Hepatocyte (in vitro differentiated cells): ENCODE measurements around the gene CFAP99.

Experiments
- EZH2phosphoT487 ChIP-seq: fragments of 200-600 bp; sonication (generic); IDR thresholded peaks from one replicate; pipeline ENCODE4 v1.6.1; 2018; ENCODE audit warnings: antibody characterized with exemption, mild to moderate bottlenecking, low read depth, moderate library complexity; ENCODE audit not compliant: unreplicated experiment, severe bottlenecking
- TF ChIP-seq, protein P1 (sequence below): fragments of 200-600 bp; sonication (generic); IDR thresholded peaks from 2 replicates; pipeline ENCODE4 v1.5.1; 2016; ENCODE audit warnings: antibody characterized with exemption, mild to moderate bottlenecking; ENCODE audit not compliant: poor library complexity

DNA sequence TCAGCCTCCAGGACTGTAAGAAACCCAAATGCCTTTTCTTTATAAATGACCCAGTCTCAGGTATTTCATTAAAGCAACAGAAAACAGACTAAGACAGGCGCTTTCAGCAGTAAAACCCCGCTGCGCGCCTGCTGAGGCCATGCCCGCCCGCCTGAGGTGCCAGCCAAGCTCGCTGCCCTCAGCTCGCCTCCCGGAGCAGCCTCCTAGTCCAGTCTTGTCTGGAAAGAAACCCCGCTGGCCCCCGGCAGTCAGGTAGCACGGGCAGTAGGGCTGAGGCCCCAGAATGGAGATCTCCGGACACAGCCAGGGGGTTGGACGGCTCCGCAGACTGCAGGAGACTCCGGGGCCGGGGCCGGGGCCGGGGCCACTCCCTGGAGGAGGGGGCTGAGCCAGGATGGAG is 32.0 kb upstream of the CFAP99 start:
- TF ChIP-seq, protein P1, sequence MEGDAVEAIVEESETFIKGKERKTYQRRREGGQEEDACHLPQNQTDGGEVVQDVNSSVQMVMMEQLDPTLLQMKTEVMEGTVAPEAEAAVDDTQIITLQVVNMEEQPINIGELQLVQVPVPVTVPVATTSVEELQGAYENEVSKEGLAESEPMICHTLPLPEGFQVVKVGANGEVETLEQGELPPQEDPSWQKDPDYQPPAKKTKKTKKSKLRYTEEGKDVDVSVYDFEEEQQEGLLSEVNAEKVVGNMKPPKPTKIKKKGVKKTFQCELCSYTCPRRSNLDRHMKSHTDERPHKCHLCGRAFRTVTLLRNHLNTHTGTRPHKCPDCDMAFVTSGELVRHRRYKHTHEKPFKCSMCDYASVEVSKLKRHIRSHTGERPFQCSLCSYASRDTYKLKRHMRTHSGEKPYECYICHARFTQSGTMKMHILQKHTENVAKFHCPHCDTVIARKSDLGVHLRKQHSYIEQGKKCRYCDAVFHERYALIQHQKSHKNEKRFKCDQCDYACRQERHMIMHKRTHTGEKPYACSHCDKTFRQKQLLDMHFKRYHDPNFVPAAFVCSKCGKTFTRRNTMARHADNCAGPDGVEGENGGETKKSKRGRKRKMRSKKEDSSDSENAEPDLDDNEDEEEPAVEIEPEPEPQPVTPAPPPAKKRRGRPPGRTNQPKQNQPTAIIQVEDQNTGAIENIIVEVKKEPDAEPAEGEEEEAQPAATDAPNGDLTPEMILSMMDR = no peak
- no peak for TF ChIP-seq EZH2phosphoT487
